ENCODE measurements around the gene BUD13.

DNA sequence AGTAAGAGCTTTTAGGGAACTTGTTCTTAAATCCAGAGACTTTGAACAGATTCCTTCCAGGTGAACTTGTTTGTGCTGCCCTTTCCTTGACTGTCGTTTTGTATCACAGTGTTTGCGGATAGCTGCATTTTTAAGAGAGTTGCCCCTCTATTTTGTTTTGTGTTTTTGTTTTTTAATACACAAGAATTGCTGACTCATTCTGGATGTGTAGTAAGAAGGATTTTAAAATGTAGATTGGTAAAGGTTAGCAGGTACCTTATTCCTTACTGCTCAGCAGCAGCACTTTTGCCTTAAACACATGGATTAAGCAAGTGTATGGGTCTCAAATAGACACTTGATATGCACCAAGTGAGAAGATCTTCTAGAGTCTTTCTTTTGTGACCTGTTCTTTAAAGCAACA, 27.8 kb upstream of the BUD13 start:
- TF ChIP-seq POLR2A (IDR thresholded peaks at IDR 0.05; ENCODE audit: low read length) (no peak), GATA1 (IDR thresholded peaks at IDR 0.05; ENCODE audit: low read depth, low read length) (no peak)
